ENCODE results near the gene OAS3. TPM values are rescaled to one million over a fixed set of nuclear protein-coding genes. Genes with fewer than 3 reads are reported as not detected.

The OAS3 gene
- total and polyA plus RNA-seq, 2 donors (not counting 1 experiment from before 2014, with no cell fraction given), result 16.5 to 24.9 TPM

GRCh38 chr12:112901271-112901670 lies 37.0 kb upstream of the OAS3 start:
- Mint-ChIP-seq H3K4me1 (peaks cover 45% of the 10 kb centered on the region), H3K4me3 (no peak overlapping the region), H3K27me3 (peaks cover 13% of the 10 kb centered on the region), H3K9me3 (ENCODE audit: insufficient read depth) (no peaks in the 10 kb centered on the region), H3K27ac (no peak overlapping the region)
- Histone ChIP-seq H4K20me1 (ENCODE audit: control insufficient read depth, insufficient read depth, low read length, poor library complexity, severe bottlenecking) (no peaks in the 10 kb centered on the region), H3K4me1 (ENCODE audit: control insufficient read depth in 2 of 2, insufficient read depth in 2 of 2, low read length in 2 of 2) (peaks cover 12 to 38% of the 10 kb centered on the region in 2 donors), H3K79me2 (ENCODE audit: control insufficient read depth, insufficient read depth, low read length) (no peaks in the 10 kb centered on the region), H3K9ac (ENCODE audit: low read length) (no peak overlapping the region), H3K4me2 (replicated peaks; ENCODE audit: low read depth, low read length, poor library complexity, severe bottlenecking) (no peak overlapping the region), H3K36me3 (replicated peaks in 1 of 2; ENCODE audit: control extremely low read depth in 1 of 2, control insufficient read depth in 1 of 2, extremely low read depth in 1 of 2, insufficient read depth in 2 of 2, low read length in 1 of 2) (no peaks in the 10 kb centered on the region), H3K4me3 (ENCODE audit: control extremely low read depth in 1 of 5, extremely low read depth in 1 of 5, insufficient read depth in 1 of 5, low read depth in 2 of 5, low read length in 4 of 5) (no peak overlapping the region), H3K27ac (ENCODE audit: low read length in 2 of 2) (no peak overlapping the region), H3K9me3 (ENCODE audit: control extremely low read depth in 1 of 3, control insufficient read depth in 2 of 3, insufficient read depth in 1 of 3, low read length in 2 of 3) (no peaks in the 10 kb centered on the region), H2AFZ (ENCODE audit: insufficient read depth, low read depth, low read length, poor library complexity, severe bottlenecking) (no peak overlapping the region), H3K27me3 (replicated peaks in 1 of 4; ENCODE audit: control extremely low read depth in 1 of 4, control insufficient read depth in 3 of 4, insufficient read depth in 4 of 4, low read length in 3 of 4) (peaks cover 0 to 3% (median 0%) of the 10 kb centered on the region in 4 experiments)
- DNase-seq (no peak), ATAC-seq (ENCODE audit: low read depth) (no peak)
- ChIA-PET CTCF (interaction anchor here (0.8 to 7.1 kb wide), 16 partner anchors 10 to 273 kb away, joined by 3 to 111 read pairs (median 10); partner anchors contain the start of gene OAS2), POLR2A (interaction anchor here (0.7 kb wide), 1 partner anchor 37 kb away, joined by 3 read pairs; the partner anchor contains the start of gene OAS3)
- 100% methylated on average over 2 of the region's 2 CpGs for WGBS (ENCODE audit: insufficient coverage)
- TF ChIP-seq CTCF (IDR thresholded peaks at IDR 0.05) (no peak), EZH2 (IDR thresholded peaks at IDR 0.05; ENCODE audit: borderline replicate concordance, insufficient read depth, low read depth, low read length, poor library complexity, severe bottlenecking) (no peak)
- intact Hi-C loops (cut with micrococcal nuclease), result loop anchor here (5.0 to 10.0 kb wide), 2 partner anchors 196 to 254 kb away; no protein-coding TSS in a partner anchor

- peaks cover 5% of the 10 kb centered on the region for H4K20me1 ChIP-seq (ENCODE audit: control insufficient read depth, insufficient read depth, low read length, poor library complexity, severe bottlenecking)
- H3K9me3 Mint-ChIP-seq (ENCODE audit: insufficient read depth), result no peaks in the 10 kb centered on the region
- H3K79me2 ChIP-seq (ENCODE audit: control insufficient read depth, insufficient read depth, low read length), result peaks cover 16% of the 10 kb centered on the region
- no peak overlapping the region for H3K9ac ChIP-seq (ENCODE audit: low read length)
- no peaks in the 10 kb centered on the region for H3K9me3 ChIP-seq (ENCODE audit: control extremely low read depth in 1 of 3, control insufficient read depth in 2 of 3, insufficient read depth in 1 of 3, low read length in 2 of 3)
- H3K27ac ChIP-seq (ENCODE audit: low read length in 2 of 2), result no peak overlapping the region
- H2AFZ ChIP-seq (ENCODE audit: insufficient read depth, low read depth, low read length, poor library complexity, severe bottlenecking), result no peak overlapping the region
- H3K4me2 ChIP-seq (replicated peaks; ENCODE audit: low read depth, low read length, poor library complexity, severe bottlenecking), result no peak overlapping the region
- peak overlapping the region; percentile 17 for H3K4me3 Mint-ChIP-seq
- no peak for TF ChIP-seq CTCF (IDR thresholded peaks at IDR 0.05)
- TF ChIP-seq EZH2 (IDR thresholded peaks at IDR 0.05; ENCODE audit: borderline replicate concordance, insufficient read depth, low read depth, low read length, poor library complexity, severe bottlenecking), result no peak
- ChIA-PET POLR2A (no interaction called here), CTCF (interaction anchor here (0.8 to 7.1 kb wide), 2 partner anchors 35 to 127 kb away, joined by 3 to 111 read pairs; no protein-coding TSS in a partner anchor)
- no peaks in the 10 kb centered on the region for H3K27me3 Mint-ChIP-seq
- ATAC-seq (ENCODE audit: low read depth) (no peak), DNase-seq (no peak)
- intact Hi-C loops (cut with micrococcal nuclease), result loop anchor here (5.0 to 10.0 kb wide), 2 partner anchors 193 to 250 kb away; no protein-coding TSS in a partner anchor
- H3K27ac Mint-ChIP-seq, result peak overlapping the region; percentile 57
- H3K4me1 ChIP-seq (ENCODE audit: control insufficient read depth in 2 of 2, insufficient read depth in 2 of 2, low read length in 2 of 2), result peaks cover 39 to 66% of the 10 kb centered on the region in 2 donors
- H3K36me3 ChIP-seq (replicated peaks in 1 of 2; ENCODE audit: control extremely low read depth in 1 of 2, control insufficient read depth in 1 of 2, extremely low read depth in 1 of 2, insufficient read depth in 2 of 2, low read length in 1 of 2), result peaks cover 0 to 11% of the 10 kb centered on the region in 2 experiments
- no peaks in the 10 kb centered on the region for H3K27me3 ChIP-seq (replicated peaks in 1 of 4; ENCODE audit: control extremely low read depth in 1 of 4, control insufficient read depth in 3 of 4, insufficient read depth in 4 of 4, low read length in 3 of 4)
- H3K4me1 Mint-ChIP-seq, result peaks cover 77% of the 10 kb centered on the region
- H3K4me3 ChIP-seq (ENCODE audit: control extremely low read depth in 1 of 5, extremely low read depth in 1 of 5, insufficient read depth in 1 of 5, low read depth in 2 of 5, low read length in 4 of 5), result no peak overlapping the region
Observed at GRCh38 chr12:112904571-112904970, 33.7 kb upstream of the OAS3 start.
